ENCODE data around the gene UBLCP1.

The UBLCP1 gene, protein sequence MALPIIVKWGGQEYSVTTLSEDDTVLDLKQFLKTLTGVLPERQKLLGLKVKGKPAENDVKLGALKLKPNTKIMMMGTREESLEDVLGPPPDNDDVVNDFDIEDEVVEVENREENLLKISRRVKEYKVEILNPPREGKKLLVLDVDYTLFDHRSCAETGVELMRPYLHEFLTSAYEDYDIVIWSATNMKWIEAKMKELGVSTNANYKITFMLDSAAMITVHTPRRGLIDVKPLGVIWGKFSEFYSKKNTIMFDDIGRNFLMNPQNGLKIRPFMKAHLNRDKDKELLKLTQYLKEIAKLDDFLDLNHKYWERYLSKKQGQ

DNA sequence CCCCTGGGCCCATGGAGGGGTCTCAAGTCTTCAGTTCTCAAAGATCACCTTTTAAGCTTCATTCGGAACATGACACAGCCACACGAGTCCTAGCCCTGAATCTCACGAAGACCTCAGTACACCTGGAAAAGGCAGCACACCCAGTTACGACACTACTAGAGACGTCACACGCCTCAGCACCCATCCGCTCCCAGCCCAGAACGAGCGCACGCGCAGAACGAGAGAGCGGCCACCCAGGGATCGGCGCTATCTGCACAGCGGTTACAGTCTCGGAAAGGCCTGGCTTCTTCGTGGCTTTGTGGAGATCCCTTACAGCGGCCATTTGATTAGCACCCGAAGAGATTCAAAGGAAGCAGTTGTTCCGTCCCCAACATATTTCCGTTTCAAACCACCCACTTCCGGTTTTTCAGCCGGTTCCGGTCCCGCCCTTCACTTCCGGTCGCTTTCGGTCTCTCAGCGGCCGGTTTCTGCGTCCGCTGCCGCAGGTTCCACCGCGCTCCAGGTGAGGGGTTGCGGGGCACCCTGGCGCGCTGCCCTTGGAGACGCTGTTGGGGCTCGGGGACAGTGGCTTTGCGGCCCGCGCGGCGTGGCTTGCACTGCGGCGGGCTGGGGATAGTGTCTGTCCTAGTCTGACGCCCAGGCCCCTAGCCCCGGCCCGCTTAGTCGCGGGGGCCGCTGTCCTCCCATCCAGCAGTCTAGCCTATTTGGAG is at the start of gene UBLCP1:
TSS of gene UBLCP1 (plus strand) at position 432 of the 710 bp plus-strand sequence. CDS start 5,626 bp downstream, outside the sequence.
- H3K27ac ChIP-seq (ENCODE audit: low read depth, low read length) = peak within 1 kb of the TSS; percentile 90
- H3K4me1 ChIP-seq (ENCODE audit: control insufficient read depth, insufficient read depth, low read length, unreplicated experiment) = peaks cover 8% of the 10 kb centered on the region
- no peaks in the 10 kb centered on the region for H3K27me3 ChIP-seq (ENCODE audit: insufficient read depth, low read length)
- peak within 1 kb of the TSS; percentile 99 for H3K4me3 ChIP-seq (ENCODE audit: low read depth, low read length)
- no peaks in the 10 kb centered on the region for H3K36me3 ChIP-seq (ENCODE audit: insufficient read depth, low read length)
- peak within 1 kb of the TSS; percentile 90 for H2AFZ ChIP-seq (ENCODE audit: low read length, unreplicated experiment)
- peaks cover 36% of the 10 kb centered on the region for H3K79me2 ChIP-seq (ENCODE audit: control insufficient read depth, insufficient read depth, low read length, unreplicated experiment)

DNA sequence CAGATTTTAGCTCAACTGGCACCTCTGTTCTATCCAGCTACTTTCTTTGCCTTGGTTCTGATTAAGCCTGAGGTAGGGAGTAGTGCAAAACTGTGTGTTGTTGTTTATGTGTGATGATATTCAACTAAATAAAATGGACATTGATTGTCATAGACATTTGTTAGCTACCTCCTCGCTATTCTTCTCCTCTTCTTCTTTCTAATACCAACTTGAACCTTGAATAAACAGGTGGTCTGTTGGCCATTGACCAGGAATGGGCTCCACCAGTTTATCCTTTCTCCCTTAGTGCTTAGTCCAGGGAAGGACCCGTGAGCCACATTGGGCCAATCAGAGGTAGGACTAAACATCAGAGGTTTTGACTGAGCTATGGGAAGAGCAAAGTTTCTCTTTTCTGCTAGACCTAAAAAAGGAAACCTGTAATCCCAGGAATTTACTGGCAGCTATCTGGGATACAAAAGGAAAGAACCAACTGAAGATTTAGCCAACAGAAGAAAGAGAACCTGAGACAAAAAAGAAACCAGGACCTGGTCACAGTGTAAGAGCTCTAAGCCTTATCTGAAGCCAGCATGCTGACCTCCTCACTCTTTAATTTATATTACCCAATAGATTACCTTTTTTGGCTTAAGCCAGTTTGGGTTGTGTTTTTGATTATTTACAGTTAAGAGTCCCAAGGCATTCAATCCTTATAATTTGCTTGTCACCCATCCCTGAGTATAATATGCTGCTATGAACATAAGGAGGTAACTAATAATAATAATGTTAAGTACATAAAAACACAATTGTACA is 48.4 kb upstream of the UBLCP1 start:
- Histone ChIP-seq H3K36me3 (ENCODE audit: insufficient read depth, low read length) (no peaks in the 10 kb centered on the region), H3K27ac (ENCODE audit: low read depth, low read length) (no peak overlapping the region), H3K27me3 (ENCODE audit: insufficient read depth, low read length) (no peaks in the 10 kb centered on the region), H3K4me1 (ENCODE audit: control insufficient read depth, insufficient read depth, low read length, unreplicated experiment) (peaks cover 15% of the 10 kb centered on the region), H2AFZ (ENCODE audit: low read length, unreplicated experiment) (no peak overlapping the region), H3K4me3 (ENCODE audit: low read depth, low read length) (no peak overlapping the region), H3K79me2 (ENCODE audit: control insufficient read depth, insufficient read depth, low read length, unreplicated experiment) (no peaks in the 10 kb centered on the region)

DNA sequence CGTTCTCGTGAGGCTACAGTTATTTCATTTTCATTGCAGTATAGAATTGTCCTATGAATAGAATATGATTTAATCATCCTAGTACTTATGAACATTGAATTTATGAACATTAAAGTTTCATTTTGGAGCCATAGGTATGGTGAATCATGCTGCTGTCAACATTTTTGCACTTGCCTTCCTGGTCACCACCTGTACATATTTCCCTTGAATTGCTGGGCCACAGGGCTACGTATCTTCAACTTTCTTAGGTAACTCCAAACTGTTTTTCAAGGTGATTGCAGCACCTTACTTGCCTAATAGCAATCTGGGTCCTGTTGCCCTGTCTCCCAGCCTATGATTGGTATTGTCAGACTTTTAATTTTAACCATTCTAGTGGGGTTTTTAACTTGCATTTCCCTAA is 47.2 kb upstream of the UBLCP1 start:
- no peak overlapping the region for H2AFZ ChIP-seq (ENCODE audit: low read length, unreplicated experiment)
- no peak overlapping the region for H3K4me3 ChIP-seq (ENCODE audit: low read depth, low read length)
- peaks cover 5% of the 10 kb centered on the region for H3K4me1 ChIP-seq (ENCODE audit: control insufficient read depth, insufficient read depth, low read length, unreplicated experiment)
- H3K27me3 ChIP-seq (ENCODE audit: insufficient read depth, low read length) = no peaks in the 10 kb centered on the region
- no peaks in the 10 kb centered on the region for H3K79me2 ChIP-seq (ENCODE audit: control insufficient read depth, insufficient read depth, low read length, unreplicated experiment)
- H3K27ac ChIP-seq (ENCODE audit: low read depth, low read length) = no peak overlapping the region
- H3K36me3 ChIP-seq (ENCODE audit: insufficient read depth, low read length) = no peaks in the 10 kb centered on the region

DNA sequence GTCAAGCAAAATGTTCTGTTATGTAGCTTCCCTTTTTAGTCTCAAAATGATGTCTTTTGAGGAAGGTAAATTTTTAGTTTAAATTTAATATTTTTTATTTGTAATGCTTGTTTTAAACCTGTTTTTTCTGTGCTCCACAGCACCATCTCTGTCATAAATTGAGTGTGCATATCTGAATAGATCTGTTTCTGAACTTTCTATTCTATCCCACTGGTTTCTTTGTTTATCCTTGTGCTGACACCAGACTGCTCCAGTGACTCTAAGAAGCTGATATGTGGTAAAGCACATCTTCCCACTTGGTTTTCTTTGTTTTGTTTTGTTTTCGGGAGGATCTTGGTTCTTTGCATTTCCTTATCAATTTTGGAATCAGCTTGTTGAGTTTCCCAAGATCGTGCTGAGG is 46.6 kb upstream of the UBLCP1 start:
- Histone ChIP-seq H2AFZ (ENCODE audit: low read length, unreplicated experiment) (no peak overlapping the region), H3K27ac (ENCODE audit: low read depth, low read length) (no peak overlapping the region)

DNA sequence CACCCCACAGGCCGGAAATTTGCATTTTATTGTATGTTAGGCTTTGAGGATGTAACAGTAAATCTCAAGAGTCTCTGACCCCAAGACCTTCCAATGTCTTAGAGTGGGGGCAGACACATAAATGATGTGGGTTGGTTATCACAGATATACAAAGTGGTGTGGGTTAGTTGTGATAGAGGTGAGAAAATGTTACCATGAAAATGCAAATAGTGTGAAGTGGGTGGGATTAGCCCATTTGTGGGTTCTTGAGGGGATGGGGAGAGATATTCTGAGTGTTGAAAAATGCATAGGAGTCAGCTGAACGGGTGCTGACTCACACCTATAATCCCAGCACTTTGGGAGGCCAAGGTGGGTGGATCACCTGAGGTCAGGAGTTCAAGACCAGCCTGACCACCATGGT is 45.9 kb upstream of the UBLCP1 start:
- Histone ChIP-seq H2AFZ (ENCODE audit: low read length, unreplicated experiment) (no peak overlapping the region), H3K27ac (ENCODE audit: low read depth, low read length) (no peak overlapping the region), H3K36me3 (ENCODE audit: insufficient read depth, low read length) (no peaks in the 10 kb centered on the region), H3K79me2 (ENCODE audit: control insufficient read depth, insufficient read depth, low read length, unreplicated experiment) (no peaks in the 10 kb centered on the region), H3K4me3 (ENCODE audit: low read depth, low read length) (no peak overlapping the region), H3K4me1 (ENCODE audit: control insufficient read depth, insufficient read depth, low read length, unreplicated experiment) (peaks cover 5% of the 10 kb centered on the region), H3K27me3 (ENCODE audit: insufficient read depth, low read length) (no peaks in the 10 kb centered on the region)

More for the DNA sequence above, 46.6 kb upstream of the UBLCP1 start:
- Histone ChIP-seq H3K79me2 (ENCODE audit: control insufficient read depth, insufficient read depth, low read length, unreplicated experiment) (no peaks in the 10 kb centered on the region), H3K27me3 (ENCODE audit: insufficient read depth, low read length) (no peaks in the 10 kb centered on the region), H3K4me1 (ENCODE audit: control insufficient read depth, insufficient read depth, low read length, unreplicated experiment) (peaks cover 5% of the 10 kb centered on the region), H3K4me3 (ENCODE audit: low read depth, low read length) (no peak overlapping the region), H3K36me3 (ENCODE audit: insufficient read depth, low read length) (no peaks in the 10 kb centered on the region)

DNA sequence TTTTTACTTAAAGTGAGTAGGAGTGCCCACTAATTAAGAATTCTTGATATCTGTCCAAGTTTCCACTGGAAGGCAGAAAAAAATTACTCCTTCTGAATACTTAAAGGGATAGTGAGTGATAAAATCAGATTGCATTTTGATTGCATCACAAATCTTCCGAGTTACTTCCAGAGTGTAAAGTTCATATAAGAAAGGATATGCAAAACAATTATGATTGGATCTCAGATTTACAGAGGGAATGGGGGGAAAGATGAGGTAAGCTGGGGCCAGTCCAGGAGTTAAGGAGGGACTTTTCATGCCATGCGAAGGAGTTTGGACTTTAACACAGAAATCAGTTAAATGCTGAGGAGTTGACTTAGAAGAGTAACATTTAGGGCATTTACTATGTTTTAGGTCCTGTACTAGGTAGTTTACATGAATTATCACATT is 44.5 kb upstream of the UBLCP1 start:
- Histone ChIP-seq H2AFZ (ENCODE audit: low read length, unreplicated experiment) (no peak overlapping the region), H3K4me1 (ENCODE audit: control insufficient read depth, insufficient read depth, low read length, unreplicated experiment) (peaks cover 5% of the 10 kb centered on the region), H3K79me2 (ENCODE audit: control insufficient read depth, insufficient read depth, low read length, unreplicated experiment) (no peaks in the 10 kb centered on the region), H3K27ac (ENCODE audit: low read depth, low read length) (no peak overlapping the region), H3K36me3 (ENCODE audit: insufficient read depth, low read length) (no peaks in the 10 kb centered on the region), H3K27me3 (ENCODE audit: insufficient read depth, low read length) (no peaks in the 10 kb centered on the region), H3K4me3 (ENCODE audit: low read depth, low read length) (no peak overlapping the region)

DNA sequence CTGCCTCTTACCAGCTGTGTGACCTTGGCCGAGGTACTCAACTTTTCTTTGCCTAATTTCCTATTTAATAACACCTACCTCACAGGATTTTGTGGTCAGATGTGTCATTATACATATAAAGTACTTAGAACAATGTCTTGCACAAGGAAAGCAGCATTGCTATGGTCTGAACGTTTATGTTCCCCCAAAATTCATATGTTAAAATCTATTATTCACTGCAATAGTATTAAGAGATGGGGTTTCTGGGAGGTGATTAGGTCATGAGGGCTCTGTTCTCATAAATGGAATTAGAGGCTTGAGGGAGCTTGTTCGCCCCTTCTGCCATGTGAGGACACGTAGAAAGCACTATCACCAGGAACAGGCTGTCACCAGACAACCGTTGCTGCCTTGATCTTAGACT is 42.9 kb upstream of the UBLCP1 start:
- Histone ChIP-seq H3K27me3 (ENCODE audit: insufficient read depth, low read length) (no peaks in the 10 kb centered on the region), H3K4me3 (ENCODE audit: low read depth, low read length) (no peak overlapping the region), H3K36me3 (ENCODE audit: insufficient read depth, low read length) (no peaks in the 10 kb centered on the region), H3K4me1 (ENCODE audit: control insufficient read depth, insufficient read depth, low read length, unreplicated experiment) (peaks cover 5% of the 10 kb centered on the region), H3K79me2 (ENCODE audit: control insufficient read depth, insufficient read depth, low read length, unreplicated experiment) (no peaks in the 10 kb centered on the region), H3K27ac (ENCODE audit: low read depth, low read length) (no peak overlapping the region), H2AFZ (ENCODE audit: low read length, unreplicated experiment) (no peak overlapping the region)

DNA sequence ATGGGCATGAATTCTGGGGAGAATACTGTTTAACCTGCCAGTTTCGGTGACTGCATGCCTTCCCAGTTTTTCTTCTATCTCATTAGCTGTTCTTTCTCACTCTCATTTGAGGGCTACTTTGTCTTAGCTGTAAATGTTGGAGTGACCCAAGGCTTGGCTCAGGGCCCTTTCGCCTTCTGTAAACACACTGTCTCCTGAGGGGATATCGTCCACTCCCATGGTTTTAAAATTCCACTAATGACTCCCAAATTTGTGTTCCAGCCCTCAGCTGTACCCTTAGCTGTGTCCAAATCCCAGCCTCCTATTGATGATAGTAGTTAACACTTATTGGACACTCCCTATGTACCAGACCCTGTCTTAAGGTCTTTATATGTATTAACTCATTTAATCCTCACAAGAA is 39.6 kb upstream of the UBLCP1 start:
- H3K79me2 ChIP-seq (ENCODE audit: control insufficient read depth, insufficient read depth, low read length, unreplicated experiment) = no peaks in the 10 kb centered on the region
- H3K36me3 ChIP-seq (ENCODE audit: insufficient read depth, low read length) = no peaks in the 10 kb centered on the region
- no peak overlapping the region for H3K27ac ChIP-seq (ENCODE audit: low read depth, low read length)
- no peaks in the 10 kb centered on the region for H3K27me3 ChIP-seq (ENCODE audit: insufficient read depth, low read length)
- peaks cover 5% of the 10 kb centered on the region for H3K4me1 ChIP-seq (ENCODE audit: control insufficient read depth, insufficient read depth, low read length, unreplicated experiment)
- H3K4me3 ChIP-seq (ENCODE audit: low read depth, low read length) = no peak overlapping the region
- H2AFZ ChIP-seq (ENCODE audit: low read length, unreplicated experiment) = no peak overlapping the region

DNA sequence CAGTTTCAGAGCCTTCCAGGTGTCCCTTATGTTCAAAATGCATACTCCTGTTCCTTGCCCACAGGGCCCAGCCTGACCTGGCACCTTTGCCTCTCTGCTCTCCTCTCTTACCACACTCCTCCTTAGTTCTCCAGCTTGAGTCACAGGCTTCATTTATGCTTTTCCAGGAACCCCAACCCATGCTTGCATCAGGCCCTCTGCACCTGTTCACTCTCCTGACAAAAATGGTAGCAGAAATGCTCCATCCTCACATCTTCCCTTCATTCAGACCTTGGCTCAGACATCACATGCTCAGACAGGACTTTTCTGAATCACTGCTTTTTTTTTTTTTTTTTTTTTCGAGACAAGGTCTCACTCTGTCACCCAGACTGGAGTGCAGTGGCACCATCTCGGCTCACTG is 38.6 kb upstream of the UBLCP1 start:
- Histone ChIP-seq H3K36me3 (ENCODE audit: insufficient read depth, low read length) (no peaks in the 10 kb centered on the region), H3K4me1 (ENCODE audit: control insufficient read depth, insufficient read depth, low read length, unreplicated experiment) (no peaks in the 10 kb centered on the region), H2AFZ (ENCODE audit: low read length, unreplicated experiment) (no peak overlapping the region), H3K27ac (ENCODE audit: low read depth, low read length) (no peak overlapping the region), H3K27me3 (ENCODE audit: insufficient read depth, low read length) (no peaks in the 10 kb centered on the region), H3K4me3 (ENCODE audit: low read depth, low read length) (no peak overlapping the region), H3K79me2 (ENCODE audit: control insufficient read depth, insufficient read depth, low read length, unreplicated experiment) (no peaks in the 10 kb centered on the region)

DNA sequence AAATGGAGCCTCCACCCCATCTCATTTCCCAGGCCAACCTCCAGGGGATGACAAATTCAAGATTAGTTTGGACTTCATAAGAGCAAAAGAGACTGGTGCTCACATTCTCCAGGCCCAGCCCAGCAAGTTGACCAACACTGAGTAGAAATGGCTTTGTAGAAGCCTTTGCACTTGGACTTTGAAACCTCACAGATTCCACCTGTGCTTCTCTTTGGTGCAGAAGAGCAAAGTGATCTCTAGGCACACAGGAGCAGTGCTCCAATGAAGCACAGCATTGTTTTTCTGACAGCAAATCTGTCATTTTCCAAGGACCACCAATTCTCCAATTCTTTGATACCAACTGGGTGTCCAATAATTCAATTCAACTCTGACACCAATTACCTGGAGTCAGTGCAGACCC is 36.6 kb upstream of the UBLCP1 start:
- Histone ChIP-seq H3K4me1 (ENCODE audit: control insufficient read depth, insufficient read depth, low read length, unreplicated experiment) (peaks cover 7% of the 10 kb centered on the region), H3K79me2 (ENCODE audit: control insufficient read depth, insufficient read depth, low read length, unreplicated experiment) (no peaks in the 10 kb centered on the region), H3K27me3 (ENCODE audit: insufficient read depth, low read length) (no peaks in the 10 kb centered on the region), H3K4me3 (ENCODE audit: low read depth, low read length) (no peak overlapping the region), H2AFZ (ENCODE audit: low read length, unreplicated experiment) (no peak overlapping the region), H3K27ac (ENCODE audit: low read depth, low read length) (no peak overlapping the region), H3K36me3 (ENCODE audit: insufficient read depth, low read length) (no peaks in the 10 kb centered on the region)
